ENCODE data around the gene TLE5. TPM values are rescaled to one million over a fixed set of nuclear protein-coding genes. Genes with fewer than 3 reads are reported as not detected.

Gene TLE5
- total and polyA plus RNA-seq, 5 donors: 784 to 1,565 (median 1,011) TPM

DNA sequence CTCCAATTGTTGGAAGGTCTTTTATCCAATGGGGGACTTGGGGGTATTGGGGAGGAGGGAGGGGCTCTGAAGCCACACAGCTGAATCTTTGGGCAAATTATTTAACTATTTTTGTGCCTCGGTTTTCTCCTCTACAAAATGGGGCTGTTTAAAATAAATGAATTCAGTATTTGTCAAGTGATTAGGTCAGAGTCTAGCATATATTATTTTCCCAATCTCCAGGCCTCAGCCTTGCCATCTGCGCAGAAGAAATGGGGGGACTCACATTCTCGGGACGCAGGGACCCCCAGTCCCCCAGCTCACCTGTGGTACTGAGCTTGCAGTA, 1.5 kb downstream of the TLE5 start:
- intact Hi-C loops (cut with DNase I): no loop called here
- 23% methylated on average over 4 of the region's 4 CpGs for WGBS
- DNase-seq (no peak), ATAC-seq (no peak)
- H3K4me3 ChIP-seq (ENCODE audit: low read length): peak overlapping the region; percentile 98
- peak overlapping the region; percentile 96 for H3K27ac ChIP-seq (ENCODE audit: low read length)
- peaks cover 11% of the 10 kb centered on the region for H3K4me1 ChIP-seq (ENCODE audit: control insufficient read depth, insufficient read depth, low read length)
- no peaks in the 10 kb centered on the region for H3K27me3 ChIP-seq (ENCODE audit: control insufficient read depth, insufficient read depth)
- no peaks in the 10 kb centered on the region for H3K9me3 ChIP-seq (ENCODE audit: control insufficient read depth, low read length)

DNA sequence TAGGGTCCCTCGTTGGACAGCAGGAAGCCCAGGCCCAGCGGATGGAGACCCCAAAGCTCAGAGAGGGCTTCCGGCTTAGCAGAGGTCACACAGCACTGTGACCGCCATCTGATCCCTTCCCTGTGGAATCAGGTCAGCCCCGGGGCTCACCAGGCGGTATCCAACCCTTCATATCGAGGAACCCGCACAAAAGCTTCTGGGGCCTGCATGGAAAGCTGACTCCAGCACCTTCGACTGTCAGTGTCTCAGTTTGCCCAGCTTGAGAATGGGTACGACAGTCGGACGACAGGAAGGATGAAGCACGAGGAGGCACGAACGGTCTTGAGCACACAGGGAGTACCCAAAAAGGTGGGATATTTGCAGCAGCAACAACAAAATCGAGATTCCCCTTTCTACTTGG, 2.6 kb downstream of the TLE5 start:
- Histone ChIP-seq H3K4me1 (ENCODE audit: control insufficient read depth, insufficient read depth, low read length) (peaks cover 11% of the 10 kb centered on the region), H3K9me3 (ENCODE audit: control insufficient read depth, low read length) (no peaks in the 10 kb centered on the region), H3K27me3 (ENCODE audit: control insufficient read depth, insufficient read depth) (no peaks in the 10 kb centered on the region), H3K4me3 (ENCODE audit: low read length) (no peak overlapping the region), H3K27ac (ENCODE audit: low read length) (peak overlapping the region; percentile 3)
- ATAC-seq: no peak
- 86% methylated on average over 16 of the region's 16 CpGs for WGBS
- intact Hi-C loops (cut with DNase I): no loop called here
- peak in 2 of 3 donors; percentile 32 to 46 for DNase-seq

- ATAC-seq (no peak), DNase-seq (peak in 1 of 3 donors; percentile 46)
- Histone ChIP-seq H3K27me3 (ENCODE audit: control insufficient read depth, insufficient read depth) (no peaks in the 10 kb centered on the region), H3K27ac (ENCODE audit: low read length) (peak overlapping the region; percentile 59), H3K9me3 (ENCODE audit: control insufficient read depth, low read length) (no peaks in the 10 kb centered on the region), H3K4me3 (ENCODE audit: low read length) (no peak overlapping the region), H3K4me1 (ENCODE audit: control insufficient read depth, insufficient read depth, low read length) (peaks cover 11% of the 10 kb centered on the region)
- intact Hi-C loops (cut with DNase I): no loop called here
- WGBS: 89% methylated on average over 10 of the region's 10 CpGs
Observed at GRCh38 chr19:3058821-3059314, 3.4 kb downstream of the TLE5 start.

DNA sequence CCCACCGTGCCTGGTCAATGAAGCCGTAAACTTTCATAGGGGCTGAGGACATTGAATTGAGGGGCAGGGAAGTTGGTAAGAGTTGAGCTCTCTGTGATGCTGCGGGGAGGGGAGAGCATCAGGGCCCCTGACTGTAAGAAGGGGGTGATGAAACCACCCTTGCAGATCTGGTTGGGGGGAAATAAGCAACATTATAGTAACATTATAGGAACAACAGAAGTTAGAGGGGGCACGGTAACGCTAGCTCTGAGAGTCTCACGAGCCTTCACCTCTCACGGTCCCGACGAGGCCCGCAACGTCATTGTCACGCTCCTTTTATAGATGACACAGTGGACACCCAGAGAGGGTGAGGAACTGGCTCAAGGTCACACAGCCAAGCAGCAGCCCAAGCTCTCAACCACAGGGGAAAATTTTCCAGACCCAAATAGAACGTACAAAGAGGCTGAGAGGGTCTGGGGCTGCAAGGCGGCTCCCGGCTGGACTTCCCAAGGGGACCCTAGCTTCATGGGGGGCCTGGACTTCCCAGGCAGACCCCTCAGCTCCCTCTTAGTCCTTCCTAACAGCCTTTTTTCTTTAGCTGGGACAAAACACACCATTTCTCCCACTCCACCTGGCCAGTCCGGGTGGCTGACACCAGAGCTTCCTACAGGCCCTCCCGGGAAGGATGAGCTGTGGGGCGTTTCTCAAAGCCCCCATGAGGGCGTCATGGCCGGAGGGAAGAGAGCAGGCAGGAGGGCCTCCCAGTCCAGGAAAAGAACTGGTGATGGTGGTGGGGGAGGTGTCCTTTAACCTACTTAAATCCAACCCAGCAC, 4.1 kb downstream of the TLE5 start:
- Histone ChIP-seq H3K4me3 (ENCODE audit: low read length) (no peak overlapping the region), H3K9me3 (ENCODE audit: control insufficient read depth, low read length) (no peaks in the 10 kb centered on the region), H3K27me3 (ENCODE audit: control insufficient read depth, insufficient read depth) (no peaks in the 10 kb centered on the region), H3K27ac (ENCODE audit: low read length) (peak overlapping the region; percentile 59), H3K4me1 (ENCODE audit: control insufficient read depth, insufficient read depth, low read length) (peaks cover 11% of the 10 kb centered on the region)
- 65% methylated on average over 20 of the region's 20 CpGs for WGBS
- intact Hi-C loops (cut with DNase I): no loop called here
- no peak for ATAC-seq
- DNase-seq: peak in 2 of 3 donors; percentile 36 to 44

- H3K27ac ChIP-seq (ENCODE audit: low read length): peak overlapping the region; percentile 81
- no peaks in the 10 kb centered on the region for H3K27me3 ChIP-seq (ENCODE audit: control insufficient read depth, insufficient read depth)
- intact Hi-C loops (cut with DNase I): no loop called here
- no peak overlapping the region for H3K4me3 ChIP-seq (ENCODE audit: low read length)
- ATAC-seq (peak; percentile 71 to 79), DNase-seq (peak; percentile 94 to 98 (median 97))
- 13% methylated on average over 26 of the region's 26 CpGs for WGBS
- H3K9me3 ChIP-seq (ENCODE audit: control insufficient read depth, low read length): no peaks in the 10 kb centered on the region
- H3K4me1 ChIP-seq (ENCODE audit: control insufficient read depth, insufficient read depth, low read length): peaks cover 11% of the 10 kb centered on the region
Observed at GRCh38 chr19:3057275-3057714, 5.0 kb downstream of the TLE5 start.

GRCh38 chr19:3056417-3057088, 5.7 kb downstream of the TLE5 start:
- Histone ChIP-seq H3K27me3 (ENCODE audit: control insufficient read depth, insufficient read depth) (no peaks in the 10 kb centered on the region), H3K27ac (ENCODE audit: low read length) (peak overlapping the region; percentile 81), H3K4me1 (ENCODE audit: control insufficient read depth, insufficient read depth, low read length) (peaks cover 11% of the 10 kb centered on the region), H3K4me3 (ENCODE audit: low read length) (no peak overlapping the region), H3K9me3 (ENCODE audit: control insufficient read depth, low read length) (no peaks in the 10 kb centered on the region)
- WGBS: 54% methylated on average over 10 of the region's 10 CpGs
- ATAC-seq (no peak), DNase-seq (peak in 1 of 3 donors; percentile 67)
- intact Hi-C loops (cut with DNase I): no loop called here

DNA sequence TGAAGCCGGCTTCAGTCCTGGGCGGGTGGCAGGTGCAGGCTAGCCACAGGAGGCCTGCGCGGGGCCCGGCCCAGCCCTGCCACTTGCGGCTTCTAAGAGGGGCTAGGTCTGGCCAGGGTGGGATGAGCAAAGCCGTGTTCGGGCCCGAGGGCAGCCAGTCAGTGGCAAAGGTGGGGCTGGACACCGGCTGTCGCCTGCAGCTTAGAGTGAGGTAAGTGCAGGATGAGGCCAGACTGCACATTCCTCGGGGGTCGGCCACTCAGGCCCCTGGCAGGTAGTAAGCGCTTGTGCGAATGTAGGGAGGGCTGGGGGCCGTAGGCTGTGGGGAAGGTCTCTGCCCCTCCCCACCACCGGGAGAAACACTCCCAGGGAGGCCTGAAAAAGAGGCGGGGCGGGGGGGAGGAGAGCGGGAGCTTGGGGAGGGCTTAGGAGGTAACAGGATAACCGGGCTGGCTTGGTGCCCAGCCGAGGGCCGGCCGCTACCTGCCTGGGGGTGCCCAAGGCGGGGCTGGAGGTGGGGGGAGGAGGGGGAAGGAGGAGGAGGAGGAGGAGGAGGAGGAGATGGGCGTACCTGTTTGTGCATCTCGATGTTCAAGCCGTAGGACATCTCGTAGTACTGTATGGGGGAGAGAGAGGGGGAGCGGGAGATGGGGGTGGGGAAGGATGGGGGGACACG, 6.4 kb downstream of the TLE5 start:
- H3K27me3 ChIP-seq (ENCODE audit: control insufficient read depth, insufficient read depth): no peaks in the 10 kb centered on the region
- H3K4me3 ChIP-seq (ENCODE audit: low read length): no peak overlapping the region
- 55% methylated on average over 31 of the region's 31 CpGs for WGBS
- intact Hi-C loops (cut with DNase I): no loop called here
- DNase-seq: peak in 1 of 3 donors; percentile 73
- no peak for ATAC-seq
- H3K27ac ChIP-seq (ENCODE audit: low read length): no peak overlapping the region
- H3K4me1 ChIP-seq (ENCODE audit: control insufficient read depth, insufficient read depth, low read length): peaks cover 11% of the 10 kb centered on the region
- no peaks in the 10 kb centered on the region for H3K9me3 ChIP-seq (ENCODE audit: control insufficient read depth, low read length)

GRCh38 chr19:3054972-3055740, 7.1 kb downstream of the TLE5 start:
- H3K27me3 ChIP-seq (ENCODE audit: control insufficient read depth, insufficient read depth): no peaks in the 10 kb centered on the region
- 80% methylated on average over 20 of the region's 20 CpGs for WGBS
- DNase-seq (peak in 1 of 3 donors; percentile 53), ATAC-seq (no peak)
- no peaks in the 10 kb centered on the region for H3K9me3 ChIP-seq (ENCODE audit: control insufficient read depth, low read length)
- H3K4me3 ChIP-seq (ENCODE audit: low read length): no peak overlapping the region
- H3K4me1 ChIP-seq (ENCODE audit: control insufficient read depth, insufficient read depth, low read length): peaks cover 11% of the 10 kb centered on the region
- intact Hi-C loops (cut with DNase I): no loop called here
- H3K27ac ChIP-seq (ENCODE audit: low read length): no peak overlapping the region

GRCh38 chr19:3054265-3054971, 7.9 kb downstream of the TLE5 start:
- Histone ChIP-seq H3K4me3 (ENCODE audit: low read length) (no peak overlapping the region), H3K27ac (ENCODE audit: low read length) (no peak overlapping the region), H3K4me1 (ENCODE audit: control insufficient read depth, insufficient read depth, low read length) (peaks cover 11% of the 10 kb centered on the region), H3K9me3 (ENCODE audit: control insufficient read depth, low read length) (no peaks in the 10 kb centered on the region), H3K27me3 (ENCODE audit: control insufficient read depth, insufficient read depth) (no peaks in the 10 kb centered on the region)
- 57% methylated on average over 4 of the region's 4 CpGs for WGBS
- DNase-seq (peak in 1 of 3 donors; percentile 45), ATAC-seq (no peak)
- intact Hi-C loops (cut with DNase I): no loop called here

DNA sequence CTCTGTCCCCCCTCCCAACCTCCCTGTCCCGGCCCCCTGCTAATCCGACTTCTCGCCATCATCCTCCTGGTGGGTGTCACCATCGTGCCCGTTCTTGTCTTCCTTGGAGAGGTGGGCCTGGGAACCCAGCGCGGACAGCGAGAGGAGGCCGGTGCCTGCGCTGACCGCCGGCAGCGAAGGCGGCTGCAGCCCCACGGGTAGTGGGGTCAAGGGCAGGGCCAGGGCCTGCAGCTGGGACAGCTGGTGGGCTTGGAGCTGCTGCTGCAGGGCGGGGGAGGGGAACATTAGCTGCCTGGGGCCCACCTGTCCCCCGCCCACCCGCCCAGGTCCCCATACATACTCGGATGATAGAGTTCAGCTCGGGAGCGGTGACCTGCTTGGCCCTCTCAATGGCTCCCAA, 8.5 kb downstream of the TLE5 start:
- Histone ChIP-seq H3K27ac (ENCODE audit: low read length) (no peak overlapping the region), H3K4me1 (ENCODE audit: control insufficient read depth, insufficient read depth, low read length) (peaks cover 11% of the 10 kb centered on the region), H3K9me3 (ENCODE audit: control insufficient read depth, low read length) (no peaks in the 10 kb centered on the region), H3K27me3 (ENCODE audit: control insufficient read depth, insufficient read depth) (no peaks in the 10 kb centered on the region), H3K4me3 (ENCODE audit: low read length) (no peak overlapping the region)
- DNase-seq (no peak), ATAC-seq (no peak)
- intact Hi-C loops (cut with DNase I): no loop called here
- 80% methylated on average over 21 of the region's 21 CpGs for WGBS
